ENCODE results near the gene LSR. TPM values are rescaled to one million over a fixed set of nuclear protein-coding genes. Genes with fewer than 3 reads are reported as not detected.

LSR gene
- total RNA-seq, 4 donors from 2014 or later = 5.1 to 19.2 (median 10.8) TPM

- no peaks in the 10 kb centered on the region for H3K4me1 ChIP-seq
- 65% methylated on average over 13 of the region's 24 CpGs for WGBS
- H3K27ac ChIP-seq (replicated peaks in 1 of 4) = no peak overlapping the region
- TF ChIP-seq POLR2A (IDR thresholded peaks at IDR 0.05; ENCODE audit: low read depth) (no peak), CTCF (IDR thresholded peaks at IDR 0.05) (no peak), POLR2AphosphoS5 (IDR thresholded peaks at IDR 0.05) (no peak), EP300 (IDR thresholded peaks at IDR 0.05) (no peak)
- H3K4me3 ChIP-seq = no peak overlapping the region
- no peak for DNase-seq (ENCODE audit: extremely low spot score)
- H3K9me3 ChIP-seq = no peaks in the 10 kb centered on the region
- peaks cover 0 to 92% (median 4%) of the 10 kb centered on the region in 4 donors for H3K27me3 ChIP-seq
- intact Hi-C loops (cut with DNase I) = no loop called here
- no peaks in the 10 kb centered on the region for H3K36me3 ChIP-seq
These were observed 47.1 kb downstream of the LSR start for GRCh38 chr19:35295792-35296462.

DNA sequence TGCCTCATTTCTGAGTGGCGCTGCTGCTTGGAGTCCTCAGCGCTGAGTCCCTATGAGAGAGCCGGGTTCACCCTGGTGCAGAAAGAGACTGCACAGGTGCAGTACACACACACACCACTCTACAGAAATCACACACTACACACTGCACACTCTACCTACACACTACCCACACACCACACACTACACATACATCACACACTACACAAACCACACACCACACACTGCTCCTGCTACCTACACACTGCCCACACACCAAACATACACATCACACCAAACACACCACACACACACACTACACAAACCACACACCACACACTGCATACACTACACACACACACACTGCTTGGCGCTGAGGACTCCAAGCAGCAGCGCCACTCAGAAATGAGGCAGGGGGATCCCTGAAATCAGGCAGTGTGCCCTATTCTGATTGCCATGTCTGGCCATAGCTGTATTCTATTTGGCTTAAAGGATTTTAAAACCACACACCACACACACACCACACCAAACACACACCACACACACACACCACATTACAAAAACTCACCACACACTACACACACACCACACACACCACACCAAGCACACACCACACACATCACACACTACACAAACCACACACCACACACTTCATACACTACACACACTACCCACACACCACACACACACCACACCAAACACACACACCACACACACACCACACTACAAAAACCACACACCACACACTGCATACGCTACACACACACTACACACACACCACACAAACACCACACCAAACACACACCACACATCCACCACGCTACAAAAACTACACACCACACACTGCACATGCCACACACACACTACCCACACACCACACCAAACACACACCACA is 48.1 kb downstream of the LSR start:
- H3K36me3 ChIP-seq = no peaks in the 10 kb centered on the region
- intact Hi-C loops (cut with DNase I) = no loop called here
- DNase-seq (ENCODE audit: extremely low spot score) = no peak
- peaks cover 0 to 92% (median 4%) of the 10 kb centered on the region in 4 donors for H3K27me3 ChIP-seq
- TF ChIP-seq POLR2A (IDR thresholded peaks at IDR 0.05; ENCODE audit: low read depth) = no peak
- no peak for TF ChIP-seq POLR2AphosphoS5 (IDR thresholded peaks at IDR 0.05)
- H3K4me1 ChIP-seq = no peaks in the 10 kb centered on the region
- no peak overlapping the region for H3K27ac ChIP-seq (replicated peaks in 1 of 4)
- H3K9me3 ChIP-seq = no peaks in the 10 kb centered on the region
- no peak overlapping the region for H3K4me3 ChIP-seq
- 90% methylated on average over 7 of the region's 7 CpGs for WGBS

DNA sequence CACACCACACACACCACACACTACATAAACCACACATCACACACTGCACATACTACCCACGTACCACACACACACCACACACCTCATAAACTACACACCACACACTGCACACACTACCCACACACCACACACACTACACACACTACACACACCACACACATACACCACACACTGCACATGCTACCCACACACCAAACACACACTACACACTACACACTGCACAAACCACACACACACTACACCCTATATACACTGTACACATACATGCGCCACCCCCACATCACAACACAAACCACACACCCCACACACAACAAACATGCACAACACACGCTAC is 48.7 kb downstream of the LSR start:
- intact Hi-C loops (cut with DNase I) = no loop called here
- Histone ChIP-seq H3K4me1 (no peaks in the 10 kb centered on the region), H3K36me3 (no peaks in the 10 kb centered on the region), H3K4me3 (no peak overlapping the region), H3K27me3 (peaks cover 0 to 92% (median 4%) of the 10 kb centered on the region in 4 donors), H3K27ac (replicated peaks in 1 of 4) (no peak overlapping the region), H3K9me3 (no peaks in the 10 kb centered on the region)
- DNase-seq (ENCODE audit: extremely low spot score) = no peak
- TF ChIP-seq POLR2A (IDR thresholded peaks at IDR 0.05; ENCODE audit: low read depth) = no peak
- no peak for TF ChIP-seq POLR2AphosphoS5 (IDR thresholded peaks at IDR 0.05)
- TF ChIP-seq CTCF (IDR thresholded peaks at IDR 0.05) = no peak
- 92% methylated on average over 3 of the region's 3 CpGs for WGBS

GRCh38 chr19:35297922-35298321 is 49.1 kb downstream of the LSR start:
- no peaks in the 10 kb centered on the region for H3K36me3 ChIP-seq
- H3K4me3 ChIP-seq = no peak overlapping the region
- H3K4me1 ChIP-seq = no peaks in the 10 kb centered on the region
- DNase-seq (ENCODE audit: extremely low spot score) = no peak
- TF ChIP-seq CTCF (IDR thresholded peaks at IDR 0.05) = no peak
- no peak for TF ChIP-seq POLR2AphosphoS5 (IDR thresholded peaks at IDR 0.05)
- TF ChIP-seq EP300 (IDR thresholded peaks at IDR 0.05) = no peak
- TF ChIP-seq POLR2A (IDR thresholded peaks at IDR 0.05; ENCODE audit: low read depth) = no peak
- 97% methylated on average over 2 of the region's 2 CpGs for WGBS
- intact Hi-C loops (cut with DNase I) = no loop called here
- no peaks in the 10 kb centered on the region for H3K9me3 ChIP-seq
- peaks cover 0 to 89% (median 4%) of the 10 kb centered on the region in 4 donors for H3K27me3 ChIP-seq
- H3K27ac ChIP-seq (replicated peaks in 1 of 4) = no peak overlapping the region

DNA sequence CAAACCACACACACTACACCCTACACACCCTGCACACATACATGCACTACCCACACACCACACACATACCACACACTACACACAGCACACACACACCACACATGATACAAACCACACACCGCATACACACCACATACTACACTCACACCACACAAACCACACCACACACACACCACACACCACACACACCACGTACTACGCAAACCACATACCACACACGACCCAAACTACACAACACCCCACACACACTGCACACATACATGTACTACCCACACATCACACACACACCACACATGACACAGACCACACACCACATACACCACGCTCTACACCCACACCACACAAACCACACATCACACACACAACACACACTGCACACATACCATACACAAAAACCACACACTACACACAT is 49.8 kb downstream of the LSR start:
- H3K9me3 ChIP-seq = no peaks in the 10 kb centered on the region
- DNase-seq (ENCODE audit: extremely low spot score) = no peak
- WGBS = 94% methylated on average over 5 of the region's 5 CpGs
- H3K4me1 ChIP-seq = no peaks in the 10 kb centered on the region
- H3K36me3 ChIP-seq = no peaks in the 10 kb centered on the region
- H3K4me3 ChIP-seq = no peak overlapping the region
- intact Hi-C loops (cut with DNase I) = no loop called here
- no peak overlapping the region for H3K27ac ChIP-seq (replicated peaks in 1 of 4)
- peaks cover 0 to 84% (median 4%) of the 10 kb centered on the region in 4 donors for H3K27me3 ChIP-seq
- no peak for TF ChIP-seq POLR2A (IDR thresholded peaks at IDR 0.05; ENCODE audit: low read depth)
- no peak for TF ChIP-seq CTCF (IDR thresholded peaks at IDR 0.05)
- TF ChIP-seq EP300 (IDR thresholded peaks at IDR 0.05) = no peak
- TF ChIP-seq POLR2AphosphoS5 (IDR thresholded peaks at IDR 0.05) = no peak

All from esophagus muscularis mucosa (tissue), 4 donors.